Fibroblast of lung (primary cell): ENCODE data around the gene E2F6.

Experiments used
- CTCF ChIP-seq, 2 donors: IDR thresholded peaks in 1 of 2; conservative IDR thresholded peaks in 1 of 2; 1 replicate in 1 of 2; 2 replicates in 1 of 2; pipeline ENCODE4 v1.5.1; 2011 to 2012; ENCODE audit warnings: low read length in 2 of 2, control low read depth in 1 of 2, inconsistent platforms in 1 of 2, low read depth in 1 of 2, mild to moderate bottlenecking in 1 of 2
- EZH2 ChIP-seq: IDR thresholded peaks from 2 replicates; pipeline ENCODE4 v1.5.1; 2012; ENCODE audit warnings: low read length, control low read depth, mild to moderate bottlenecking; ENCODE audit errors: missing control alignments

- TF ChIP-seq CTCF (conservative IDR thresholded peaks at IDR 0.05 in 1 of 2, IDR thresholded peaks at IDR 0.05 in 1 of 2; ENCODE audit: low read depth in 1 of 2, low read length in 2 of 2): no peak
- no peak for TF ChIP-seq EZH2
Observed at GRCh38 chr2:11513319-11513718, 47.4 kb upstream of the E2F6 start.
